OCI-LY7 (cell line): Measurements from ENCODE around the gene KDM4D.
A peak's percentile ranks its signal among the peaks of the same experiment; 100 is the strongest.

ENCODE experiments used
- CTCF ChIP-seq: fragments of 200-600 bp; sonication (generic); conservative IDR thresholded peaks from 2 replicates; pipeline ENCODE4 v1.5.1; 2014; ENCODE audit warnings: mild to moderate bottlenecking, antibody characterized with exemption, low read length, moderate library complexity, mixed read lengths
- EZH2phosphoT487 ChIP-seq: fragments of 200-600 bp; sonication (generic); IDR thresholded peaks from 2 replicates; pipeline ENCODE4 v1.6.1; 2018; ENCODE audit warnings: low read depth, borderline replicate concordance, mild to moderate bottlenecking, mixed run types, antibody characterized with exemption, low read length, moderate library complexity, mixed read lengths

GRCh38 chr11:94968334-94968958 lies 5.1 kb upstream of the KDM4D start:
- peak; percentile 75 for TF ChIP-seq CTCF
- TF ChIP-seq EZH2phosphoT487: no peak
